ENCODE measurements around the gene TBC1D8. TPM values are rescaled to one million over a fixed set of nuclear protein-coding genes. Genes with fewer than 3 reads are reported as not detected.

Gene TBC1D8
- total RNA-seq, 2 experiments from 2014 or later = 1.0 to 1.8 TPM

GRCh38 chr2:101106453-101107181, 44.6 kb downstream of the TBC1D8 start:
- intact Hi-C loops (cut with DNase I, micrococcal nuclease) = no loop called here
- Histone ChIP-seq H3K36me3 (ENCODE audit: insufficient read depth, low read length) (no peaks in the 10 kb centered on the region), H3K27ac (ENCODE audit: low read depth in 1 of 2, low read length in 2 of 2) (no peak overlapping the region), H3K4me1 (ENCODE audit: insufficient read depth, low read length) (no peaks in the 10 kb centered on the region), H3K4me3 (ENCODE audit: low read length) (no peak overlapping the region), H3K27me3 (ENCODE audit: control insufficient read depth in 1 of 2, insufficient read depth in 2 of 2, low read length in 2 of 2) (no peaks in the 10 kb centered on the region), H3K9me3 (ENCODE audit: control insufficient read depth in 1 of 2, insufficient read depth in 1 of 2, low read length in 2 of 2) (peaks cover 0 to 9% of the 10 kb centered on the region in 2 experiments)
- no peak overlapping the region for H3K4me3 Mint-ChIP-seq
- DNase-seq (no peak), ATAC-seq (ENCODE audit: poor library complexity) (no peak)
- H3K9me3 Mint-ChIP-seq = peaks cover 3% of the 10 kb centered on the region
- ChIA-PET POLR2A (no interaction called here), CTCF (no interaction called here)
- no peak overlapping the region for H3K27ac Mint-ChIP-seq
- no peaks in the 10 kb centered on the region for H3K27me3 Mint-ChIP-seq
- TF ChIP-seq, protein P1, sequence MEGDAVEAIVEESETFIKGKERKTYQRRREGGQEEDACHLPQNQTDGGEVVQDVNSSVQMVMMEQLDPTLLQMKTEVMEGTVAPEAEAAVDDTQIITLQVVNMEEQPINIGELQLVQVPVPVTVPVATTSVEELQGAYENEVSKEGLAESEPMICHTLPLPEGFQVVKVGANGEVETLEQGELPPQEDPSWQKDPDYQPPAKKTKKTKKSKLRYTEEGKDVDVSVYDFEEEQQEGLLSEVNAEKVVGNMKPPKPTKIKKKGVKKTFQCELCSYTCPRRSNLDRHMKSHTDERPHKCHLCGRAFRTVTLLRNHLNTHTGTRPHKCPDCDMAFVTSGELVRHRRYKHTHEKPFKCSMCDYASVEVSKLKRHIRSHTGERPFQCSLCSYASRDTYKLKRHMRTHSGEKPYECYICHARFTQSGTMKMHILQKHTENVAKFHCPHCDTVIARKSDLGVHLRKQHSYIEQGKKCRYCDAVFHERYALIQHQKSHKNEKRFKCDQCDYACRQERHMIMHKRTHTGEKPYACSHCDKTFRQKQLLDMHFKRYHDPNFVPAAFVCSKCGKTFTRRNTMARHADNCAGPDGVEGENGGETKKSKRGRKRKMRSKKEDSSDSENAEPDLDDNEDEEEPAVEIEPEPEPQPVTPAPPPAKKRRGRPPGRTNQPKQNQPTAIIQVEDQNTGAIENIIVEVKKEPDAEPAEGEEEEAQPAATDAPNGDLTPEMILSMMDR (IDR thresholded peaks at IDR 0.05) = no peak
- peaks cover 2% of the 10 kb centered on the region for H3K36me3 Mint-ChIP-seq (ENCODE audit: low read depth)
- no peaks in the 10 kb centered on the region for H3K4me1 Mint-ChIP-seq (ENCODE audit: low read depth)

GRCh38 chr2:101105654-101106053, 45.5 kb downstream of the TBC1D8 start:
- ChIA-PET CTCF (no interaction called here), POLR2A (no interaction called here)
- Mint-ChIP-seq H3K27ac (no peak overlapping the region), H3K9me3 (peaks cover 7% of the 10 kb centered on the region), H3K36me3 (ENCODE audit: low read depth) (peaks cover 5% of the 10 kb centered on the region), H3K27me3 (no peaks in the 10 kb centered on the region), H3K4me3 (no peak overlapping the region), H3K4me1 (ENCODE audit: low read depth) (no peaks in the 10 kb centered on the region)
- Histone ChIP-seq H3K9me3 (ENCODE audit: control insufficient read depth in 1 of 2, insufficient read depth in 1 of 2, low read length in 2 of 2) (peaks cover 0 to 9% of the 10 kb centered on the region in 2 experiments), H3K27ac (ENCODE audit: low read depth in 1 of 2, low read length in 2 of 2) (no peak overlapping the region), H3K27me3 (ENCODE audit: control insufficient read depth in 1 of 2, insufficient read depth in 2 of 2, low read length in 2 of 2) (no peaks in the 10 kb centered on the region), H3K4me3 (ENCODE audit: low read length) (no peak overlapping the region), H3K36me3 (ENCODE audit: insufficient read depth, low read length) (no peaks in the 10 kb centered on the region), H3K4me1 (ENCODE audit: insufficient read depth, low read length) (no peaks in the 10 kb centered on the region)
- intact Hi-C loops (cut with DNase I, micrococcal nuclease) = no loop called here
- TF ChIP-seq, protein P1 (IDR thresholded peaks at IDR 0.05) = no peak
- ATAC-seq (ENCODE audit: poor library complexity) (no peak), DNase-seq (no peak)

GRCh38 chr2:101097638-101098037, 53.5 kb downstream of the TBC1D8 start:
- no peaks in the 10 kb centered on the region for H3K4me1 ChIP-seq (ENCODE audit: insufficient read depth, low read length)
- intact Hi-C loops (cut with DNase I, micrococcal nuclease) = no loop called here
- H3K27me3 Mint-ChIP-seq = peaks cover 20% of the 10 kb centered on the region

More at GRCh38 chr2:101097638-101098037, 53.5 kb downstream of the TBC1D8 start:
- Mint-ChIP-seq H3K36me3 (ENCODE audit: low read depth) (peaks cover 14% of the 10 kb centered on the region), H3K9me3 (peaks cover 25% of the 10 kb centered on the region), H3K4me1 (ENCODE audit: low read depth) (no peaks in the 10 kb centered on the region), H3K4me3 (no peak overlapping the region), H3K27ac (no peak overlapping the region)
- POLR2A ChIA-PET = no interaction called here
- Histone ChIP-seq H3K4me3 (ENCODE audit: low read length) (no peak overlapping the region), H3K27ac (ENCODE audit: low read depth in 1 of 2, low read length in 2 of 2) (no peak overlapping the region), H3K27me3 (ENCODE audit: control insufficient read depth in 1 of 2, insufficient read depth in 2 of 2, low read length in 2 of 2) (peaks cover 0 to 5% of the 10 kb centered on the region in 2 experiments), H3K9me3 (ENCODE audit: control insufficient read depth in 1 of 2, insufficient read depth in 1 of 2, low read length in 2 of 2) (peaks cover 0 to 7% of the 10 kb centered on the region in 2 experiments), H3K36me3 (ENCODE audit: insufficient read depth, low read length) (no peaks in the 10 kb centered on the region)
- no peak for ATAC-seq (ENCODE audit: poor library complexity)
- CTCF ChIA-PET = no interaction called here
- no peak for DNase-seq
- TF ChIP-seq, protein P1 (IDR thresholded peaks at IDR 0.05) = no peak
